Suppressor macrophage treated with lipopolysaccharide for 1 hour (primary cell): ENCODE results near the gene MRGPRG.
"Not testable (repeated sequence)": the region's sequence is repeated elsewhere in the genome, so short reads cannot be mapped to it uniquely, and the experiment has no call there.

Source experiments
- DNase-seq, 3 donors: peaks; one replicate each; pipeline ENCODE4 v3.0.0-alpha.2; 2020 to 2022

MRGPRG gene, protein sequence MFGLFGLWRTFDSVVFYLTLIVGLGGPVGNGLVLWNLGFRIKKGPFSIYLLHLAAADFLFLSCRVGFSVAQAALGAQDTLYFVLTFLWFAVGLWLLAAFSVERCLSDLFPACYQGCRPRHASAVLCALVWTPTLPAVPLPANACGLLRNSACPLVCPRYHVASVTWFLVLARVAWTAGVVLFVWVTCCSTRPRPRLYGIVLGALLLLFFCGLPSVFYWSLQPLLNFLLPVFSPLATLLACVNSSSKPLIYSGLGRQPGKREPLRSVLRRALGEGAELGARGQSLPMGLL

DNA sequence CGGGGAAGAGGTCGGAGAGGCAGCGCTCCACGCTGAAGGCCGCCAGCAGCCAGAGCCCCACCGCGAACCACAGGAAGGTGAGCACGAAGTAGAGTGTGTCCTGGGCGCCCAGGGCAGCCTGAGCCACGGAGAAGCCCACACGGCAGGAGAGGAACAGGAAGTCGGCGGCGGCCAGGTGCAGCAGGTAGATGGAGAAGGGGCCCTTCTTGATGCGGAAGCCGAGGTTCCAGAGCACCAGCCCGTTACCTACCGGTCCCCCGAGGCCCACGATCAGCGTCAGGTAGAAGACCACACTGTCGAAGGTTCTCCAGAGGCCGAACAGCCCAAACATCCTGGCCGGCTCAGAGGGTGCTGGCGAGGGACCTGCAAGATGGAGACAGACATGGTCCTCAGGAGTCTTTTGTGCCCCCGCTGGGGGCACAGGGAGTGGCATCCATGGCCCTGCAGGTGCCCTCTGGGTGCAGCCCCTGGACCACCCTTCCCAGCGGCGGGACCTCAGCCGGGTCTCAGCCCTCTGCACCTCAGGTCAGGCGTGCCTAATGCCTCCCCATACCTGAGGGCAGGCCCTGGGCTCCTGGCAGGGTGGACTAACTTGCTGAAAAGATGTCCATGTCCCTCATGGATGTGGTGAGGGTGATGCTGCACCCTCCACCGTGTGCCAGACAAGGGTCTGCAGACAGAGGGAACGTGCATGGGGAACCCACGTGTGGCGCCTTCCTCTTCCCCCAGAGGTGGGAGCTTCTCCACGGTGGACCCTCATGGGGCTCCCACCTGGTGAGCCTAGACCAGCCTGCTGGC, at the start of gene MRGPRG:
TSS of gene MRGPRG (minus strand) at position 331 of the 798 bp plus-strand sequence. CDS start at position 331, 0 bp downstream.
- DNase-seq = no peak

DNA sequence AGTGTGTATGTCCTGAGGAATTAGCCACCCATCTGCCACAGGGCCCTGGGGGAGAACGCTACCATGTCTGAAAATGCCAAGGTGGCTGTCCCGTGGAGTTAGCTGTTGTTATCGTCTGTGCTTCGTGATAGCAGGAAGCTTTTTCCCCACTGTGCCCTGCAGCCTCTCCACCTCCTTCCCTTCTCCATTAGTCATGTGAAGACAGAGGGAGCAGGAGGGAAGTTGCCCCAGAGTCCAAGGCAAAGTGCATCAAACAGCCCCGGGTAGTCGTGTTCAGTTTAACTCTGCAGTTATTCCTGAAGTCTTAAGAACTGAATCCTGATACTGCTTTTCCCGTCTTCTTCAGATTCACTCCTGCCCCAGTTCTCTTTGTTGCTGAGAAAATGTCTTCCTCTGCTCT, 43.9 kb upstream of the MRGPRG start:
- not testable (repeated sequence) for DNase-seq

DNA sequence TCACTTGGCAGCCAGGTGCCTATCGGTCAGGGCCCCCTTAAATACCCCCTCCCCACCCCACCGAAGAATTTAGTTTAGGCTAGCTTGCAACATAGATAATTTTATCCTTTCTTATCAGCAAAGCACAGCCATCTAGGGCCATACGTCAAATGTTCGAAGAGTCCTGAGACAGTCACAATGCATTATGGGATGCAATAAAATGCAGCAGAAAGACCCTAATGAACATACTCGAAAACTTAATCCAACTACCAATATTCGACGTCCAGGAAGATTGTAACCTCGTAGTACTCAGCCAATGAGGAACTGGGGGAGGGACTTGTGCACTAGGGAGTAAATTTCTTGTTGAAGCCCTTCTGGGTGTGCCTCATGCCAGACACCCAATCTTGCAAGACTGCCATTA, 43.2 kb upstream of the MRGPRG start:
- not testable (repeated sequence) for DNase-seq

DNA sequence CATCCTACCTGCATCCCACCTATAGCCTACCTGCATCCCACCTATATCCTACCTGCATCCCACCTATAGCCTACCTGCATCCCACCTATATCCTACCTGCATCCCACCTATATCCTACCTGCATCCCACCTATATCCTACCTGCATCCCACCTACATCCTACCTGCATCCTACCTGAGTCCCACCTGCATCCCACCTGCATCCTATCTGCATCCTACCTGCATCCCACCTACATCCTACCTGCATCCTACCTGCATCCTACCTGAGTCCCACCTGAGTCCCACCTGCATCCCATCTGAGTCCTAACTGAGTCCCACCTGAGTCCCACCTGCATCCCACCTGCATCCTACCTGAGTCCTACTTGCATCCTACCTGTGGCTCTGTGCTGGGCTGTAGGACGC, 38.9 kb upstream of the MRGPRG start:
- DNase-seq = not testable (repeated sequence)

DNA sequence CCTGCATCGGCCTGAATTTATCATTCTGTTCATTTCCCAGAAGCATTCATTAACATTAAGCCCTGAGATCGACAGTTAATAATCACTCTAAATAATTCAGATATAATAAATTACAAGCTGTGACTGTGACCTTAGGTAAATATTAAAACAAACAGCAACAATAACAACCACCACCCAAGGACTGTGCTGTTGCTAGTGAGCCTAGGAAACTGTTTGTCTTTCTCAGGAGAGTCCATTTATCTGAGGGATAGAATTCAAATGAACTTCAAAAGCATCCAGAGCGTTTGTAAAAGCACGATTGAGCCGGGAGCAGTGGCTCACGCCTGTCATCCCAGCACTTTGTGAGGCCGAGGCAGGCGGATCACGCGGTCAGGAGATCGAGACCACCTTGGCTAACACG, 36.6 kb upstream of the MRGPRG start:
- not testable (repeated sequence) for DNase-seq

DNA sequence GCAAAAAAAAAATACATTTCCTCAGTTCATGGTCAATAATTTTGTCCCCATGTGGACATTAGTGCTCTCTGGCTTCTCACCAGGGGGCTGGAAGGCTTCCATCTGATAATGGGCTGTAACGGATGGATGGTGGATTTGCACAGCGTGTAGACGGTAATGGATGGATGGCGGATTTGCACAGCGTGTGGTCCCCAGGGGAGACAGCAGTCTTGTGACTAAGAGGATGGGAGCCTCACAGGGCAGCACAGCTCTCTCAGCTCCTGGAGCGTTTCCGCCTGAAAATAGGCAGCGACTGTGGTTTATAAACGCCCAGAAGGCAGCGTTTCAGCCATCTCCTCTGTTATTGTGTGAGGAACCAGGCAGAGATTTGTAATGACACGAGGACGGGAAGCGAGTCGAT, 36.2 kb upstream of the MRGPRG start:
- not testable (repeated sequence) for DNase-seq

DNA sequence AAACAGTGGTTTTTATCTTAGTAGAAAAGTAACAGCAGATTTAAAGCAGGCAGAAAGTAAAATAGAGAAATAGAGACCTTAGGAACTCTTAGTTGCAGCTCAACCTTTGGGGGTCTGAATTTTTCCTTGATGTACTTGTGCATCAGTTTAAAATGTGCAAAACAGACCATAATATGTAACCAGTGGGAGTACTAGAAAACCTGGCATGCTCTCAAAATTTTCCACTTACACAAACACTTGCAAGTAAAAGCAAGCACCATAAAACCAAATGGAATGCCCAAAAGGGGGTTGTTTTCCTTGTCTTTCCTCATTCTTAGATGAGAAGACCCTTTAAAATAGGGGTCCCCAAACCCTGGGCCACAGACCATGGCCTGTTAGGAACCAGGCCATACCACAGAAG, 26.5 kb upstream of the MRGPRG start:
- no peak for DNase-seq

DNA sequence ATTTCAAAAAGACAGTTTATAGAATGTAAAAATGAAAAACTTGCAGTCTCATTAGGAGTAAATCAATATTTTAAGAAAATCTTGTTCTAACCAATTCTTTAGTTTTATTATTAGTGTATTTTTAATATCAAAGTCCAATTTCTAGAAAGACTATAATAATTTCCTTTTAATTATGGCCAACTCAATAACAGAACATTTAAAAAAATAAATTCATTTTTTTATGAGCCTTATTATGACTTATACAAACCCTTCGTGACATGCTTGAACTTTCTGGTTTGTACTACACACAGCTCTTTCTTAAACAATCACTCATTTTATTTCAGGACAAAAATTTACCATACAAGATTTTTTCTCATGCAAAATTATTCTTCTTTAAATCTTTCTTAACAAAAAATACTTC, 25.3 kb upstream of the MRGPRG start:
- DNase-seq = no peak

DNA sequence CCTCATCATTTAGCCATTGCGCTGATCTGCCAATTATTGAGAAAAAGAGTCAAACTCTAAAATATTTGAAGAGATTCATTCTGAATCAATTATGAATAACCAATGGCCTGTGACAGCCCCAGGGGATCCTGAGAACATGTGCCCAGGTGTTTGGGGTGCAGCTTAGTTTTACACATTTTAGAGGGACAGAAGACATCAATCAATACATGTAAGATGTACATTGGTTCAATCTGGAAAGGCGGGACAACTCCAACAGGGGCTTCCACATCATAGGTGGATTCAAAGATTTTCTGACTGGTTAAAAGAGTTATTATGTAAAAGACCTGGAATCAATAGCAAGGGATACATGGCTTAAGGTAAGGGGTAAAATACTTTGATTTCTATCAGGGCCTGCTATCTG, 18.5 kb upstream of the MRGPRG start:
- DNase-seq = no peak

DNA sequence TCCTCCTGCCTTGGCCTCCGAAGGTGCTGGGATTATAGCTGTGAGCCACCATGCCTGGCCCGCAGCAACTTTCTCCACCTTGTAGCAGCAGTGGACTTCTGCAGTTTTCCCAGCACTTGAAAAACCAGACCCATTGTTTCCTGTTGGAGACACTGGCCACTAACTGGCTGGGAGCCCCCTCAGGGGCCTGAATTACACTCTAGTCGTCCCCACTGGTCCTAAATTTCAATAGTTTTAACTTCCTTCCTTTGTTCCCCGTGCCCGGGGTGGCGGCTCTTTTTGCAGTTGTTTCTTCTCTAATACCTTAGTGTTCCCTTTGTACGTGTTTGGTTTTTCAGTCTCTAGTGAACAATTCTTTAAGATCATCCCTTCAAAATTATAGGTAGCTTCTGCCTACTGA, 16.2 kb upstream of the MRGPRG start:
- DNase-seq = no peak

DNA sequence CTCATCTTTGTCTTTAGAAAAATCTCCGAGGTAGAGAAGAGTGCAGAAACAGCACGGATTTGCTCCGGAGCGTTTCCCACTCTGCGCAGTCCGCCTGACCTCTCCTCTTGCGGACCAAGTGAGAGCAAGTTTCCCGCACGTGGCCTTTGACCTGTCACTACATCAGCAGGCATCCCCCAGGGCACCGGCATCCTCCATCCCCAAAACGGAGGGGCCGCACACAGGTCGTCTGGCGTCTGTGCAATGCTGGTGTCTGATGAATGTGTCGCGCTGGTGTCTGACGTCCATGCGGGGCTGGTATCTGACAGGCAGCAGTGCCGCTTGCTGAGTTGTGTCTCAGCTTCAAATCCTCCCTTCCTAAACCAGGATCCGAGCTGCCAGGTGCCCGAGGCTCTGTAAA, 14.3 kb upstream of the MRGPRG start:
- no peak for DNase-seq

DNA sequence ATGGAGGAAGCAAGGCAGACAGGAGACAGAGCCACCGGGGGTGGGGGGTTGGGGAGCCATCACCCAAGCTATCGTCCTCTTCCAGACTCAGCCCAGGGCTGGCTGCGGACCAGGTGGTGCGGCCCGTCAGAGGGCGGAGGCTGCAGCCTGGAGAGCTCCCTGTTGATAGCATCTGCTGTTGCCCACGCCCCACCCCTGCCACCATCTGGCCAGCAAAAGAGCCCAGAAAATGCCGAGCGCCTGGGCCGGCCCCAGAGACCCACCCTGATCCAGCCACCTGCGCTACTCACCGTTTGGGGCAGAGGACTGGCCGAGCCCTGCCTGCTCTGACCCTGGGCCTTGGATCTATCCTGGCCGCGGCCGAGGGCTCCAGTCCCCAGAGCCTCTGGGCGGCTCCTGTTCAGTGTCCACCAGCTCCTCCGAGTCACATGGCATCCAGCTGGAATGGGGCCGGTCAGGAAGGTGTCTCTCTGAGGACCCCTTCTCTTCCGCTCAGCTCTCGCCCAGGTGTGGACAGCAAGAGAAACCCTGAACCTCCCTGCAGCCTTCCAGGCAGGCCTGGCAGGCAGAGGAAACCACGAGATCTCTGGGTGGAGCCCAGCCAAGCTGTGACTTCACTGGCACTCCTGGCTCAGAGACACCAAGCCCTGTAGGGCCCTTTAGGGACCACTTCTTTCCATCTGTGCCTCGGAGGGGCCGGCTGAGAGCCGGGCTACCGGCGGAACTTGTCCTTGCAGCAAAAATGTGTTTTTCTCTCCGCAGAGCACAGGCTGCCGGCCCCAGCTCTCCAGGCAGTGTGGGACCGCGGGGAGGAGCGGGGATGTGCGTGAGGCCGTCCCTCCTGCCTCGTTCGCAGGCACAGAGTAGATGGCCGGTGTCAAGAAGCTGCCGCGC, 13.5 kb upstream of the MRGPRG start, which contains the start of gene MRGPRE:
TSS of gene MRGPRE (minus strand) at position 567 of the 894 bp plus-strand sequence. CDS start 3,618 bp downstream, outside the sequence.
- DNase-seq = no peak

DNA sequence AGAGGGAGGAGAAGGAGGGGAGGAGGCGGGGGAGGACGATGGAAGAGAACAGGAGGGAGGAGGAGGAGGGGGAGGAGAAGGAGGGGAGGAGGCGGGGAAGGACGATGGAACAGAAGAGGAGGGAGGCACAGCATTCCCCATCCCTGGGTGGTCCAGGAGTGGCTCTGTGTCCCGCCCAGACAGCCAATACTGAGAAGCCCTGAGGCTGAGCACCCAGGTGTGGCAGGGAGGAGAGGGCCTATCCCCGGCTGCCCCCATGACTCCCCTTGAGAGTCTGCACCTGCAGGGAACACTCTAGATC, 12.9 kb upstream of the MRGPRG start:
- DNase-seq = no peak

DNA sequence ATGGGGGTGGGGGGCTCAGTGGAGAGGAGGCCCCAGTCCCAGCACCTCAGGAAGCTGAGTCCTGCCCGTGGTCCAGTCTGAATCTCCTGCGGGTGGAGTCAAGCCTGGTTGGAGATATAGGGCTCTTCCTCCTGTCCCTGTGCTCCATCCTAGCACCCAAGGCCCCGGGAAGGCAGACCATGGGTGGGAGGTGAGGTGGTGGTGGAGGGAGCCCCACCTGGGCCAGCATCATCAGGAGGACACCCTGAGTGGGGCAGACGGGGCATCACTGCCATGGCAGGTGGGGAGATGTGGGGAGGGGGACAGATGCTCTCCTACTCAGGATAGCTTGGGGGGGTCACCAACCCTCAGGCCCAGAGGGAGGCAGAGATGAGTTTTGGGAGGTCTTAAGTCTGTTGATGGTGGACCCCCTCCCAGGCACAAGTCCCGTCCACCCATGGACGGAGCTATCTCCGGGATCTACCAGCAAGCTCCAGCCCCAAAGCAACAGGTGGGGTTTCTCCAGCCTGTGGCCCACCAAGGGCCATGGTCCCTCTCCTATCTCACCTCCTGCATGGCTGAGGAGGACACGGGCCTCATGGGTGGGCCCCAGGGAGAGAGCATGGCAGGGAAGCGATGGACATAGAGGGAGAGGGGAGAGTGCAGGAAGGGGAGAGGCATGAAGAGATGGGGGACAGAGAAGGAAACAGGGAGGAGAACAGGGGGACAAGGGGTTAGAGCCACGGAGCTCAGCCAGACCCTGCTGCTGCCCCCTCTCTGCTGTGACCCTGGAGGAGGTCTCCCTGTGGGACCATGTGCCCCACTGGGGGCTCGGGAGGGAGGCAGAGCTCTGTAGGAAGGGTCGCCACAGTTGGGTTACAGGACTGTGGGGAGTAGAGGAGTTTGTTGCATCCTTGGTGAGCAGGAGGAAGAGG, 12.3 kb upstream of the MRGPRG start:
- DNase-seq = no peak

DNA sequence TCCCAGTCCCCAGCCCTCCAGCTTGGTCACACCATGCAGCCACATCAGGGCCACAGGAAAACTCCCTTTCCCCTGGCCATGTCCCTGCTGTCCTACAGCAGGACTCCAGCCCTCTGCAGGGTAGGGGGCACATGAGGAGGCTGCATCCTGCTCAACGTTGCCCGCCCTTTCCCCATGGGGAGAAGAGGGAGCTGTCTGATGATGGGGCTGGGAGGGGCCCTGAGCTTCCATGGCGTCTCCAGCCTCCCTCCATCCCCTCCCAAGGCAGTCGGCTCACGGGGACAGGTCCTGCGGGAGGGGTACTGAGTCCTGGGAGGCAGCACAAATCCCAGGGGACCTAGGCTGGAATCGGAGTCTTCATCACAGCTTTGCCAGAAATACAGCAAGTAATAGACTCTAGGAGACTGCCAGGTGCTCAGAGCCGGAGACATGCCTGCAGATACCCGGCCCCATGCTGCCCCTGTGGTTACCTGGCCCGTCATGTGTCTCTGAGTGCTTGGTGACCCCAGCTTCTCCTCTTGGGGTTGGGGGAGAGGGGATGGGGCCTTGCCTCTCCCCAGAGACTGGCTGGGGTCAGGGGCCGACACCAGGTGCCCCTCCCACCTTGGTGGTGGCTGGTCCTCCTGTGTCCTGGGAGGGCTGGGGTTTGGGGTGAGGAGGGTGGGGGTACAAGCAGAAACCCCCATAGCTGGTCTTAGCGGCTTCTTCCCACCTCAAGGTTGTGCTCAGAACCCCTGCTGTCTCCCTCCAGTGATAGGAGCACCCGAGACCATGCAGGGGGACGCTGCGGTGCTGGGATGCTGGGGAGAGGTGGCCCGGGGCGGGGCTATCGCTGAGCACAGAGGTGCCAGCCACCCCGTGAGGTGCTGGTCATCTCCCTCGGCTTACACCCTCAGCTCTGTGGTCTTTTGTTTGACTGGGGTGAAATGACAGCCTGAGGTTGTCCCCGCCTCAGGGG, 11.3 kb upstream of the MRGPRG start:
- no peak for DNase-seq

DNA sequence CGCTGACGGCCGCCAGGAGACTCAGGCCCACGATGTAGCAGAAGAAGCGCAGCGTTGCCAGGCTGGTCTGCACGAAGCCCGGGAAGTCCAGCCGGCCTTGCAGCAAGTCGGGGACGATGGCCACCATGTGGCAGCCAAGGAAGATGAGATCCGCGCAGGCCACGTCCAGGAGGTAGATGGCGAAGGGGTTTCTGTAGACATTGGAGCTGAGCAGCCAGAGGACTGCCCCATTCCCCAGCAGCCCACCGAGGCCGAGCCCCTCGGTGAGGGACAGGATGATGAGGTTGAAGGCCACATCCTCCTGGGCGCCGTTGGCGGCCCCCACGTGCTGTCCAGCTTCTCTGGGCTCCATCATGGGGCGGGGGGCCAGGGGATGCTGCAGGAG, 9.8 kb upstream of the MRGPRG start:
- no peak for DNase-seq

DNA sequence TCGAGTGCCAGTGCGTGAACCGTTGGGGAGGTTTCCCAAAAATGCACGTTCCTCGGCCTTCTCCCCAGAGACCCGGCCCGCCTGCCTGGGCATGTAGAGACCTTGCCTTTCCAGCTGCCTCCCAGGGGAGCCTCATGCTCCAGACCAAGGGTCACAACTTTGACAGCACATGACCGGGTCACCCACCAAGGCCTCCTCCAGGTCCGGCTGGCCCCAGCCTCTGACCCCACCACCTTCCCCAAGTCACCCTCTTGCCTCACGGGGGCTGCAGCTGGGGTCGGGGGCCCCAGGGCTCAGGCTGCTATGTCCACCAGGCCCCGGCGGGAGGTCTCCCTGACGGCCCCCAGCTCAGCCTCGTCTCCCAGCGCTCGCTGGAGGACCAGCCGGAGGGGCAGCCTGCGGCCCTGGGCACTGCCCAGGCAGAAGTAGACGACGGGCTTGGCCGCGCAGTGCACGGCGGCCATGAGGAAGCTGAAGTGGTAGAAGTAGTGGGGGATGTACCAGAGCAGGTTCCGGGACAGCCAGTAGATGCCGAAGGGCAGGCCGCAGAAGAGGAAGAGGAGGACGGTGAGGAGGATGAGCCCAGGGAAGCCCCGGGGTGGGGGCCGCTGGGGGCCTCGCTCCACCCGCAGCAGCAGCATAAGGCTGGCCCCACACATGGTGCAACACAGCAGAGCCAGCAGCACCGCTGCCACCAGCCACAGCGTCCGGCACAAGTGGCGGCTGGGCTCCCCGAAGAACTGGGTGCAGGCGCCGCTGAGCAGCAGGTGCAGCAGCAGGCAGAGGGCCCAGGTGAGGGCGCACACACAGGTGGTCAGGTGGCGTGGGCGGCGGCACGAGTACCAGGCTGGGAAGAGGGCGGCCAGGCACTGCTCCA, 9.2 kb upstream of the MRGPRG start:
- DNase-seq = peak in 1 of 3 donors; percentile 6

DNA sequence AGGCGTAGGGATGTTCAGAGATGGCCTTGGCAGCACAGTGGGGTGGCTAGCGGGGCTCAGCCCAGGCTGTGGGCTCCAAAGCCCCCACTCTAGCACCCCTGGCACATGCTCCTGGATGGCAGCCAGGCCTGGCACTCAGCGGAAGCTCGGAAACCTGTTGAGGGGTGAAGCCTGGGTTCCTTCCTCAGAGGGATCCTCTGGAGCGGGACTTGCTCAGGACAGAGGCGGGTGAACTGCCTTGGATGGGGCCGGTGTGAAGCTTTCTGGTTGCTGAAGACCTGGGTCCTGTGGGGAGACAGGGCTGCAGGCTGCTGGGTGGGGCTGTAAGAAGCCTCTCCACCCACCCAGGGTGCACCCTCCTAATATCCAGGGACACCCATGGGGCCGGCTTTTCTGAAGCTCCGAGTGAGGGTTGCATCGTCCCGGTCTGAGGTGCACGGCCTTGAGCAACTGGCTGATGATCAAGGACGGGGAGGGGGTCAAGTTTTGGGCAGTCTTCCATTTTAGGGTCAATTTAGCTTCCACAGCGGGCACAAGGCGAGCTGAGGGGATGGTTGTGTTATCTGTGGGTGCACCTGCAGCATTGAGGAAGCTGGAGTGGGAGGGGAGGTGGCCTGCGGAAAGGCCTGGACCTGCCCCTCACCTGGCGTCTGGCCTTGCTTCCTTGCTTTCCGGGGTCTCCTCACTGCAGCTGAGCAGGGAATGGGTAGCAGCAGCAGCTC, 8.4 kb upstream of the MRGPRG start:
- DNase-seq = no peak
